Endometrium (tissue), 2 donors: ENCODE data around the gene ACO2.

Source experiments
- FAIRE-seq: peaks from 2 replicates; lab custom pipeline; 2012; peaks lifted over from hg19 to GRCh38; lab: Jason Lieb, UNC
- donor health status: control.
- donor health status: control.

Gene ACO2

GRCh38 chr22:41491374-41492100 is 22.6 kb downstream of the ACO2 start:
- FAIRE-seq: no peak

- no peak for FAIRE-seq
These were observed 29.5 kb downstream of the ACO2 start for GRCh38 chr22:41498303-41498835.

- no peak for FAIRE-seq
These were observed 30.8 kb downstream of the ACO2 start for GRCh38 chr22:41499624-41500280.

- no peak for FAIRE-seq
These were observed 31.4 kb downstream of the ACO2 start for GRCh38 chr22:41500303-41500702.

GRCh38 chr22:41501209-41501608 is 32.3 kb downstream of the ACO2 start:
- no peak for FAIRE-seq

- no peak for FAIRE-seq
These were observed 35.5 kb downstream of the ACO2 start for GRCh38 chr22:41504397-41504796.

- FAIRE-seq: no peak
These were observed 35.9 kb downstream of the ACO2 start for GRCh38 chr22:41504816-41505215.

- no peak for FAIRE-seq
These were observed 36.7 kb downstream of the ACO2 start for GRCh38 chr22:41505511-41506220.

- no peak for FAIRE-seq
These were observed 38.6 kb downstream of the ACO2 start for GRCh38 chr22:41507330-41508063.

- FAIRE-seq: no peak
These were observed 39.9 kb downstream of the ACO2 start for GRCh38 chr22:41508770-41509170.

GRCh38 chr22:41511521-41511968 is 42.6 kb downstream of the ACO2 start:
- no peak for FAIRE-seq

GRCh38 chr22:41512421-41513194 is 43.7 kb downstream of the ACO2 start:
- FAIRE-seq: no peak

GRCh38 chr22:41513391-41513790 is 44.5 kb downstream of the ACO2 start:
- no peak for FAIRE-seq

GRCh38 chr22:41516462-41516861 is 47.5 kb downstream of the ACO2 start:
- FAIRE-seq: no peak

GRCh38 chr22:41517172-41518047 is 48.5 kb downstream of the ACO2 start:
- peak; percentile 29 for FAIRE-seq

GRCh38 chr22:41518048-41518347 is 49.1 kb downstream of the ACO2 start:
- no peak for FAIRE-seq

GRCh38 chr22:41521126-41521525 is 52.2 kb downstream of the ACO2 start:
- no peak for FAIRE-seq

GRCh38 chr22:41522813-41523212 is 53.9 kb downstream of the ACO2 start:
- no peak for FAIRE-seq

- no peak for FAIRE-seq
These were observed 54.7 kb downstream of the ACO2 start for GRCh38 chr22:41523464-41524221.

- no peak for FAIRE-seq
These were observed 55.3 kb downstream of the ACO2 start for GRCh38 chr22:41524251-41524661.
